Thyroid gland (tissue), 4 donors: Measurements from ENCODE around the gene AQP7. TPM values are rescaled to one million over a fixed set of nuclear protein-coding genes. Genes with fewer than 3 reads are reported as not detected.

Source experiments
- DNase-seq, 2 donors: peaks; one replicate each; pipeline ENCODE4 v3.0.0-alpha.2; 2019
- H3K27ac ChIP-seq, 3 donors: fragments of 200-600 bp; sonication (generic); 1 replicate in 2 of 3; 2 replicates in 1 of 3; pipeline ENCODE4 v1.5.1; 2016 to 2019; ENCODE audit warnings: mild to moderate bottlenecking in 1 of 3, moderate library complexity in 1 of 3
- H3K27me3 ChIP-seq: fragments of 200-600 bp; sonication (generic); one replicate; pipeline ENCODE4 v1.5.1; 2019
- H3K36me3 ChIP-seq, 2 donors: fragments of 200-600 bp; sonication (generic); one replicate each; pipeline ENCODE4 v1.5.1; 2016 to 2019
- H3K4me1 ChIP-seq, 2 donors: fragments of 200-600 bp; sonication (generic); one replicate each; pipeline ENCODE4 v1.5.1; 2017 to 2019
- H3K4me3 ChIP-seq, 3 donors: fragments of 200-600 bp; sonication (generic); replicated peaks in 1 of 3; 1 replicate in 2 of 3; 2 replicates in 1 of 3; pipeline ENCODE4 v1.5.1; 2016; ENCODE audit warnings: mild to moderate bottlenecking in 1 of 3
- H3K9me3 ChIP-seq: fragments of 200-600 bp; sonication (generic); one replicate; pipeline ENCODE4 v1.5.1; 2017
- POLR2A ChIP-seq, 2 donors: fragments of 450-650 bp; IDR thresholded peaks; one replicate each; pipeline ENCODE4 v1.6.1; 2017; ENCODE audit warnings: antibody characterized with exemption in 2 of 2, mild to moderate bottlenecking in 2 of 2, moderate library complexity in 1 of 2
- WGBS, 2 donors: methylation state at CpG; one replicate each; pipeline ENCODE4 v1.1.5; 2017; 5-methylcytosine and 5-hydroxymethylcytosine counted together
- intact Hi-C: fragments of 100-400 bp; cut with DNase I; formaldehyde crosslinking; loops from one replicate; pipeline ENCODE4 v1.15.1; 2023
- small RNA-seq: library from RNA; depleted of rRNA; stranded (forward); fragments of <200 nt; gene quantifications from one replicate; pipeline ENCODE3, GENCODE V24; 2016
- total RNA-seq, 4 donors: library from RNA; depleted of rRNA; stranded (reverse); fragments of >200 nt; gene quantifications; one replicate each; pipeline ENCODE4 v1.2.3, GENCODE V29; 2016
- TF ChIP-seq, protein P1 (sequence below), 6 experiments: fragments of 200-600 bp in 3 of 6; fragments of 450-650 bp in 3 of 6; sonication (generic) in 3 of 6; IDR thresholded peaks; one replicate each; pipeline ENCODE4 v1.5.1; 2016 to 2019; ENCODE audit warnings: antibody characterized with exemption in 6 of 6, mild to moderate bottlenecking in 2 of 6, inconsistent platforms in 1 of 6, moderate library complexity in 1 of 6

AQP7 gene
- total RNA-seq, 4 donors from 2014 or later, result 1.9 to 4.7 (median 2.5) TPM

DNA sequence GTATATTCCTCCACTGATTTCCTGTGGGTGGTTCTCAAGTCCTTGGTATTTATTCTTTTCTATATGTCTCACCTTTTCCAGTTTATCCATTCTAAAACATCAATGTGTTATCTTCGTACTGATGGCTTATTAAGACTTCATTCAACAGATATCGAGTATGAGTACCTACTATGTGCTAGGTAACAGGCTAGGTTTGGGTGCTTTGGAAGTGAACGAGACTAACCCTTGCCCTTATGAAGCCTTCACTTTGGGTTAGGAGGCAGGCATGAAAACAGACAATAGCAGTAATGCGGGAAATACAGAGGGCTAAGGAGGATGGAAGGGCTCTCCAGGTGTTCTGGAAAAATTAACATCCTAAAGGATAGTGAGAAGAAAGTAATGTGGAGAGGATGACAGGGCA, 53.4 kb downstream of the AQP7 start:
- WGBS, 2 donors, result 98 to 100% methylated on average over 4 of the region's 4 CpGs
- TF ChIP-seq, protein P1, sequence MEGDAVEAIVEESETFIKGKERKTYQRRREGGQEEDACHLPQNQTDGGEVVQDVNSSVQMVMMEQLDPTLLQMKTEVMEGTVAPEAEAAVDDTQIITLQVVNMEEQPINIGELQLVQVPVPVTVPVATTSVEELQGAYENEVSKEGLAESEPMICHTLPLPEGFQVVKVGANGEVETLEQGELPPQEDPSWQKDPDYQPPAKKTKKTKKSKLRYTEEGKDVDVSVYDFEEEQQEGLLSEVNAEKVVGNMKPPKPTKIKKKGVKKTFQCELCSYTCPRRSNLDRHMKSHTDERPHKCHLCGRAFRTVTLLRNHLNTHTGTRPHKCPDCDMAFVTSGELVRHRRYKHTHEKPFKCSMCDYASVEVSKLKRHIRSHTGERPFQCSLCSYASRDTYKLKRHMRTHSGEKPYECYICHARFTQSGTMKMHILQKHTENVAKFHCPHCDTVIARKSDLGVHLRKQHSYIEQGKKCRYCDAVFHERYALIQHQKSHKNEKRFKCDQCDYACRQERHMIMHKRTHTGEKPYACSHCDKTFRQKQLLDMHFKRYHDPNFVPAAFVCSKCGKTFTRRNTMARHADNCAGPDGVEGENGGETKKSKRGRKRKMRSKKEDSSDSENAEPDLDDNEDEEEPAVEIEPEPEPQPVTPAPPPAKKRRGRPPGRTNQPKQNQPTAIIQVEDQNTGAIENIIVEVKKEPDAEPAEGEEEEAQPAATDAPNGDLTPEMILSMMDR (IDR thresholded peaks at IDR 0.05), result no peak
- TF ChIP-seq POLR2A (IDR thresholded peaks at IDR 0.05), result no peak
- Histone ChIP-seq H3K4me3 (no peak overlapping the region), H3K4me1 (peaks cover 5 to 19% of the 10 kb centered on the region in 2 donors), H3K9me3 (no peaks in the 10 kb centered on the region), H3K36me3 (peaks cover 43 to 50% of the 10 kb centered on the region in 2 donors), H3K27ac (no peak overlapping the region), H3K27me3 (no peaks in the 10 kb centered on the region)
- DNase-seq, result no peak
- intact Hi-C loops, result no loop called here

DNA sequence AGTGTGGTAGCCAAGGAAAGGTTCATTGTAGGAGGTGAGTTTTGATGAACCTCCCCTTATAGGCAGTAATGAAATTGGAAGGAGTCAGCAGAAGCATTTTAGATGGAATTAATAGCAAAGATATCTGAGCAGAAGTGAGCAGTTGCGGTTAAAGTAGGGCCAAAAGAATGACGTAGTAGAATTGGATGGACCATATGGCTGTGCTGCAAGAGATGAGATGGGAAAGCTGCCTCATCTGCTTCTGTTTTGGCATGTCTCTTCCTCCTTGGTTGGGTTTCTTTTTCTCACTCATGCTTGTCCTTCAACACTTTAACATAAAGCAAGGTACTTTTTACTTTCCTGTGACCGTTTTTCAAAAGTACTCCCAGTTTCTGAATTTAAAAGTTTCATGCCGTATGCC, 55.8 kb downstream of the AQP7 start:
- WGBS, 2 donors, result 91 to 97% methylated on average over 4 of the region's 4 CpGs
- Histone ChIP-seq H3K27me3 (no peaks in the 10 kb centered on the region), H3K27ac (no peak overlapping the region), H3K4me3 (no peak overlapping the region), H3K9me3 (no peaks in the 10 kb centered on the region), H3K4me1 (peaks cover 0 to 8% of the 10 kb centered on the region in 2 donors), H3K36me3 (peaks cover 55 to 74% of the 10 kb centered on the region in 2 donors)
- TF ChIP-seq, protein P1 (IDR thresholded peaks at IDR 0.05), result no peak
- no peak for TF ChIP-seq POLR2A (IDR thresholded peaks at IDR 0.05)
- intact Hi-C loops, result no loop called here
- DNase-seq, result no peak

DNA sequence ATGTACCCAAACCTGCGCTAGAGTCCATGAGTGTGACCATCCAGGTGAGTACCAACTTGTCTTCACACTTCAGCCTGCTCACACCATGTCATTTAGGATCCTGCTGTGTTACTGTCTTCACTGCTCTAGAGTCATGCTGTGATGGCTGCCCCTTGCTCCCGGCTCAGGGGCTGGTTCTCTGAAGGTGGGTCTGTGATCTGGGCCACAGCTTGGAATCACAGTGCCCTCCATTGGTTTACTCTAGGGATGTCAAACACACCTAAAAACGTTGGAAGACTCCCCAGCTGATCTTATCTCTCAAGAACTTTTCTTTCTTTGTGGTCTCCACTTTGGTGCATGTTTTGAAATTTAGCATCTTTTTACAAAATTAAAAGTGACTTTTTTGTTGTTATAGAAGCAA, 58.2 kb downstream of the AQP7 start:
- no peaks in the 10 kb centered on the region for H3K27me3 ChIP-seq
- H3K9me3 ChIP-seq, result no peaks in the 10 kb centered on the region
- no peak overlapping the region for H3K4me3 ChIP-seq
- no peak for DNase-seq
- peaks cover 79 to 98% of the 10 kb centered on the region in 2 donors for H3K36me3 ChIP-seq
- H3K4me1 ChIP-seq, result no peaks in the 10 kb centered on the region
- TF ChIP-seq, protein P1 (IDR thresholded peaks at IDR 0.05), result no peak
- no peak for TF ChIP-seq POLR2A (IDR thresholded peaks at IDR 0.05)
- intact Hi-C loops, result no loop called here
- H3K27ac ChIP-seq, result no peak overlapping the region
- 77 to 79% methylated on average over 3 of the region's 3 CpGs for WGBS, 2 donors

DNA sequence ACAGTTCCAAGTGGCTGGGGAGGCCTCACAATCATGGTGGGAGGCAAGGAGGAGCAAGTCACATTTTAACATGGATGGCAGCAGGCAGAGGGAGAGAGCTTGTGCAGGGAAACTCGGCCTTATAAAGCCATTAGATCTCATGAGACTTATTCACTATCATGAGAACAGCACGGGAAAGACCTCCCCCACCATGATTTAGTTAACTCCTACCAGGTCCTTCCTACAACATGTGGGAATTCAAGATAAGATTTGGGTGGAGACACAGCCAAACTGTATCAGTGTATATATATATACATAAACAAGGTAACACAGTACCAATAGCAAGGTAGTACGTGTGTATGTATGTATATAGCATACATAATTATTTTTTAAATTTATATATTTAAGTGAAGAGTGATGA, 61.2 kb downstream of the AQP7 start:
- Histone ChIP-seq H3K27ac (no peak overlapping the region), H3K36me3 (peaks cover 78 to 86% of the 10 kb centered on the region in 2 donors)

DNA sequence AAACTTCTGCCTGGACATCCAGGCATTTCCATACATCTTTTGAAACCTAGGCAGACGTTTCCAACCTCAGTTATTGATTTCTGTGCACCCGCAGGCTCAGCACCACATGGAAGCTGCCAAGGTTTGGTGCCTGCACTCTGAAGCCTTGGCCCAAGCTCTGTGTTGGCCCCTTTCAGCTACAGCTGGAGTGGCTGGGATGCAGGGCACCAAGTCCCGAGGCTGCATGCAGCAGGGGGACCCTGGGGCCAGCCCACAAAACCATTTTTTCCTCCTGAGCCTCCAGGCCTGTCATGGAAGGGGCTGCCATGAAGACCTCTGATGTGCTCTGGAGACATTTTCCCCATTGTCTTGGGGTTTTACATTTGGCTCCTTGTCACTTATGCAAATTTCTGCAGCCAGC, 62.2 kb downstream of the AQP7 start:
- no peak for DNase-seq
- no peaks in the 10 kb centered on the region for H3K4me1 ChIP-seq
- H3K27ac ChIP-seq, result no peak overlapping the region
- H3K36me3 ChIP-seq, result peaks cover 69 to 76% of the 10 kb centered on the region in 2 donors
- H3K4me3 ChIP-seq, result no peak overlapping the region
- 94 to 100% methylated on average over 2 to 3 of the region's 3 CpGs for WGBS, 2 donors
- intact Hi-C loops, result no loop called here
- H3K27me3 ChIP-seq, result no peaks in the 10 kb centered on the region
- no peaks in the 10 kb centered on the region for H3K9me3 ChIP-seq
- TF ChIP-seq, protein P1 (IDR thresholded peaks at IDR 0.05), result no peak
- no peak for TF ChIP-seq POLR2A (IDR thresholded peaks at IDR 0.05)

More for the DNA sequence above, 61.2 kb downstream of the AQP7 start:
- DNase-seq, result no peak
- Histone ChIP-seq H3K9me3 (no peaks in the 10 kb centered on the region), H3K4me3 (no peak overlapping the region), H3K27me3 (no peaks in the 10 kb centered on the region), H3K4me1 (no peaks in the 10 kb centered on the region)
- WGBS, 2 donors, result 93% methylated on average over 3 of the region's 3 CpGs
- TF ChIP-seq, protein P1 (IDR thresholded peaks at IDR 0.05), result no peak
- intact Hi-C loops, result no loop called here

Small RNA genes lying within 50 kb of the gene (small RNA-seq; reads per million reads assigned to genes)
- gene AL356218.2 (not detected), gene RF00019 (not detected)

Other genes with a start within 250 kb of the AQP7 start
- 100 to 1,000 TPM in 3 of 4 donors, 10 to 100 TPM in 1; 88.3 to 119 (median 103) TPM for gene B4GALT1, start 235.2 kb downstream of the AQP7 start, total RNA-seq
- gene SPINK4, start 162.4 kb downstream of the AQP7 start, total RNA-seq, result not detected
- gene BAG1, start 137.9 kb downstream of the AQP7 start, total RNA-seq, result 100 to 1,000 TPM in 2 of 4 donors, 10 to 100 TPM in 2; 72.0 to 135 (median 99.3) TPM
- gene CHMP5, start 137.5 kb downstream of the AQP7 start, total RNA-seq, result 10 to 100 TPM; 55.1 to 78.2 (median 60.3) TPM
- gene NFX1, start 112.1 kb downstream of the AQP7 start, total RNA-seq, result 10 to 100 TPM; 44.7 to 65.3 (median 49.8) TPM
- gene AQP3, start 45.0 kb upstream of the AQP7 start, total RNA-seq, result 1 to 10 TPM; 1.0 to 4.3 (median 2.5) TPM
- gene NOL6, start 71.4 kb upstream of the AQP7 start, total RNA-seq, result 10 to 100 TPM; 13.0 to 32.3 (median 27.0) TPM
- gene ANKRD18B, start 121.7 kb upstream of the AQP7 start, total RNA-seq, result 10 to 100 TPM in 1 of 4 donors, 1 to 10 TPM in 1, under 1 TPM in 2; 0.59 to 12.4 (median 1.5) TPM